CD4-positive, alpha-beta T cell treated with Interleukin-15 for 4 hours (primary cell): ENCODE results near the gene CDCA8.
"Not testable (repeated sequence)": the region's sequence is repeated elsewhere in the genome, so short reads cannot be mapped to it uniquely, and the experiment has no call there.

Source experiments
- DNase-seq: peaks from one replicate; pipeline ENCODE4 v3.0.0-alpha.2; 2020; ENCODE audit warnings: low spot score

CDCA8 gene

DNA sequence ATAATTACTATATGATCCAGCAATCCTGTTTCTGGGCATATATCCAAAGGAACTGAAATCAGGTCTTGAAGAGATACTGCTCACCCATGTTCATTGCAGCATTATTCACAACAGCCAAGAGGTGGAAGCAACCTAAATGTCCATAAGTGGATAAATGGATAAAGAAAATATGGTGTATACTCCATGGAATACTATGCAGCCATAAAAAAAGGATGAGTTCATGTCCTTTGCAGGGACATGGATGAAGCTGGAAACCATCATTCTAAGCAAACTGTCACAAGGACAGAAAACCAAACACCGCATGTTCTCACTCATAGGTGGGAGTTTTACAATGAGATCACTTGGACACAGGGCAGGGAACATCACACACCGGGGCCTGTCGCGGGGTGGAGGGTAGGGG lies 46.3 kb downstream of the CDCA8 start:
- DNase-seq, result not testable (repeated sequence)

DNA sequence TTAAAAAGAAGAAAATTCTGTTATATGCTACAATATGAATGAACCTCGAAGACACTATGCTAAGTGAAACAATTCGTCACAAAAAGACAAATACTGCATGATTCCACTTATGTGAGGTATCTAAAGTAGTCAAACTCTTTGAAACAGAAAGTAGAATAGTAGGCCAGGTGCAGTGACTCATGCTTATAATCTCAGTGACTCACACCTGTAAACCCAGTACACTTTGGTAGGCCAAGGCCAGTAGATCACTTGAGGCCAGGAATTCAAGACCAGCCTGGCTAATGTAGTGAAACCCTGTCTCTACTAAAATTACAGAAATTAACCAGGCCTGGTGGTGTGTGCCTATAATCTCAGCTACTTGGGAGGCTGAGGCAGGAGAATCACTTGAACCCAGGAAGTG lies 46.9 kb downstream of the CDCA8 start:
- no peak for DNase-seq

DNA sequence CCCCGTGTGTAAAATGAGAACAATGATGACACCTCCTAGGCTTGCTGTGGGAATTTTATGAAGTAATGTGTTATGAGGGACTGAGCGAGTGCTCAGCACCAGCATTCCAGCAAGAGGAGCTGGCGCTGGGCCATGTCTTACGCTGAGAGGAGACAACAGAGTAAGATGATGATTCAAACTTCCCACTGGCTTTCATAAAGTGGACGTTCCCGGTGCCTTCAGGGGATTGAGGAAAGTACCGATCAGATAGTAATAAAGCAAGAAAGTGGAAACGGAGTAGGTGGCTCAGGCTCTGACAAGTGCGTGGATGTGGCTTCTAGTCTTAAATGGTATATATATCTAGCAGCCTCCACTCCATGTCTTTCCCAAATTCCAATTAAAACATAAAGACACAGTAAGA lies 48.8 kb downstream of the CDCA8 start:
- no peak for DNase-seq

DNA sequence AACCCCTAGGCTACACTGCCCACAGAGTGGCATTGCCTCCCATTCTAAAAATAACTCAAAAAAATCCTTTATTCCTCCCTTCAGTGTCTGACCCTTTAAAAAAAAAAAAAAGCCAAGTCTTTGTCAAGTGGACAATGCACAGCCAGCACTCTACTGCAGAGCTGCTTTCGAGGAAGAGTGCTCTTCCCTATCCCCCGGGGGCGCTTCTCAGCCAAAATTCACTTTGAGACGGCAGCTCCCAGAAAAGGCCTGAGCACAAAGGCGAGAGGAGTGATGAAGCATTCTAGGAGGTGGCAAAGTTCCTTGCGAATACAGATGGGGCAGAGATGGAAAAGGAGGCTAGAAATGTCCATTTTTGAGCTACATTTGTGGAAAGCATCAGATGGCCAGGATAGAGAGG lies 49.3 kb downstream of the CDCA8 start:
- DNase-seq, result no peak

DNA sequence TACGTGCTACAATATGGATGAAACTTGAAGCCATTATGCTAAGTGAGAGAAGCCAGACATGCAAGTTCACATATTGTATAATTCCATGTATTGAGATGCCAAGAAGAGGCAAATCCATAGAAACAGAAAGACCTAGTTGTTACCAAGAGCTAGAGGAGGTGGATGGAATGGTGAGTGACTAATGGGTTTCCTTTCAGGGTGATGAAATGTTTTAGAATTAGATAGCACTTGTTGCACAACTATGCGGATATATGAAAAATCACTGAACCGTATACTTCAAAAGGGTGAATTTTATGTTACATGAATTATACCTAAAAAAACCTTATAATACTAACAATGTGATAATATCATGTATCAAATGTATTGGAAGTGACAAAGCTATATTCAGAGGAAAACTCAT lies 54.5 kb downstream of the CDCA8 start:
- no peak for DNase-seq

DNA sequence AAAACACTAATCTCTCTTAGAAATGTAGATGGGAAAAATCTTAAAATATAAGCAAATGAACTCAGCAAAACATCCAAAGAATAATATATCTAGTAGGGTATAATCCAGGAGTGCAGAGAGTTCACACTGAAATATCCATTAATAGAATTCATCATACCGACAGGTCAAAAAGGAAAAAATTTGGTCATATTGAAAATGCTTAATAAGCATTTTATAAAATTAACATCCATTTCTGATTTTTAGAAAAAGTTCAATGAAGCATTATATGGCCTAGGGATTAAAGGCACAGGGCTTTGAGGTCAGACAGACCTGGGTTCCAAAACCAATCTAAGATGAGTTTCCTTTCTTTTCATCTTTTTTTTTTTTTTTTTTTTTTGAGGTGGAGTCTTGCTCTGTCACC lies 56.2 kb downstream of the CDCA8 start:
- no peak for DNase-seq

DNA sequence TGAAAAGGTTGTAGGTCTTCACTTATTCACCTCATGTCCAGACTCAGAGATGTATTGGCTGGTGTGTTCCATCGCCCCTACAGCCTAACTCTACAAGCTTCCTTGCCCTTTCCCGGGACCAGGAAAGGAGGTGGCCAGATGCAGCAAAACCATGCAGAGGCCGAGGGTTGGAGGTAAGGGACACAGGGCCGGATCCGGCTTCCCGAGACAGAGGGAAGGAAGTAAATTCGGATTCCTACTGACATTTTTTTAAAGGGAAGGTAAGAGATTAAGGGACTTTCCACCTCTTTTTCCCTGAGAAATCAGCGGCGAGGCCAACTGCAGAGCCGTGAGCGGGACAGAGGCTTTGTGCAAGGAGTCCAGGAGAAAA lies 59.9 kb downstream of the CDCA8 start:
- no peak for DNase-seq

DNA sequence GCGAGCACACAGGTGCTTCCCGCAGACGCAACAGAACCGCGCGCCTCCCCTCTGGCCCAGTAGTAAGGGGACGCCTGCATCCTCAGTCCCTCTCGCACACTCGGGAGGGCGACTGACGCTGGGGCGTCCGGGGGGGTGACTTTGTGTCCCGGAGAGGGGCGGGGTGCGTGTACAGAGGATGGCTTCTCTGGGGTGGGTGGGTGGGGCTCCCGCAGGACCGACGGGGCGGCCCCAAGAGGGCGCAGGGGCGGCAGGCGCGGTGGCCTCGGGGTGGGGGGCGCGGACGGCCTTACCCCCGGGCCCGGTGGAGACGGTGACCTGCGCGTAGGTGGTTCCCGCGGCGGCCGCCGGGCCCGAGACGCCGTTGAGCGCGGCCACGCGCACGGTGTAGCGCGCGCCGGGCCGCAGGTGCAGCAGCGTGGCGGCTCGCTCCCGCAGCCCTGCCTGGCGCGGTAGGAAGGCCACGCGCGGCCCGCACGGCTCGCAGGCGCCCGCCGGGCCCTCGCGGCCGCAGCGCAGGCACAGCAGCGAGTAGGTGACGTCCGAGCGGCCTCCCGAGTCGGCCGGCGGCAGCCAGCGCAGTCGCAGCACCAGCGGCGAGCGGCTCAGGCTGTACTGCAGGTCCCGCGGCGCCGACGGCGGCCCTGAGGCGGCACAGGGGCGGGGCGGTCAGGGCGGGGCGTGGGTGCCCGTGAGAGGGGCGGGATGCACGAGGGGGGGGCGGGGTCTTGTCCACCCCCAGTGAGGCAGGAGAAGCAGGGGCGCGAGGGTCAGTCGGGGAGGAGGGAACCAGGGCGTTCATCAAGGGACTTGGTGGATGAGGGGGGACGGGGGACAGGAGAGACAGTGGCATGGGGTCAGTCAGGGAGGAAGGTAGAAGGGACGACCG lies 60.5 kb downstream of the CDCA8 start:
- DNase-seq, result no peak

DNA sequence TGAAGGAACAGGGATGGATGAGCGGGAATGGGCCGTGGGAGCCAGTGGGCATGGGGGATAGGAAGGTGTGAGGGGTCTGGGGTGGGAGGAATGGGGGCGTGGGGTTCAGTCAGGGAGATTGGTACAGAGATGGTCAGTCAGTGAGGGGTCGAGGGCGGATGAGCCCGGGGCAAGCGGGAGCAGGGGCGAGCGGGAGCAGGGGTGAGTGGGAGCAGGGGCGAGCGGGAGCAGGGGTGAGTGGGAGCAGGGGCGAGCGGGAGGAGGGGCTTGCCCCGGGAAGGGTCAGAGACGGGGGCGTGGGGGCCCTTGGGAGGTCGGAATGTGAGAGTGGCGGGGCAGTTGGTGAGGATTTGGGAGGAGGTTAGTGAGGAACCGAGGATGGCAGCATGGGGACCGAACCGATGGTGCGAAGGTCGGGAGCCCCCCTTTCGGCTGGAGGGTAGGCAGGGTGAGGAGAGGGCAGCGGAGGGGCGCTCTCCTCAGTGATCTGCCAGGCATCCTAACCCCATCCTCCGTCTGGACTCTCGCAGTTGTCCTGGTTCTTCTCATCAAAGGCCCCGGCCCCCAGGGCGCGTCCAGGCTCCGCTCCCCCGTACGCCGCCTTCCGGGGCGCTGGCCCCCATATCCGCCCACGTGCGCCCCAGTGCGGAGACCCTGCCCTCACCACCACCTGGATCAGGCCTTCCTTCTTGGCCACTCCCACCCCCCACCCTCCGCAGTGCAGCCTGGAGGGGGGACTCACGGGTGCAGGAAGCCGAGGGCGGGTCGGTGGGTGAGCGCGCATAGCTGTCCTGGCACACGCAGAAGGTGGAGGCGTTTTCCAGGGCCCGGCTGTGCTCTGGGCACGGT lies 61.4 kb downstream of the CDCA8 start:
- DNase-seq, result no peak

DNA sequence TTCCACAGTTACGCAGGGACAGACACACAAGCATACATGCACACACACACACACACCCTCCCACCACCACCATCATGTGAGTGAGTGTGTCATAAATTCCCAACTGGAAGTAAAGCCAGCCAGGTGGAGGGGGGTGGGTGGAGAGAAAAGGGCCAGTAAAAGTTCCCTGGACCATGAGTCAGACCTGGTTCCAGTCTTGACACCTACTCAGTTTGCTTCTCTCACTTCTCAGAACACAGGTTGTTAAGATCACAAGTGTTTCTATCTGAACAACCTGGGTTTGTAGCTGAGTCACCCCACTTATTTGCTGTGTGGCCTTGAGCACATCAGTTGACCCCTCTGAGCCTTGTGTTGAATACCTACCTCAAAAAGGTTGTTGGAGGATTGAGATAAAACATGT lies 63.0 kb downstream of the CDCA8 start:
- DNase-seq, result no peak

DNA sequence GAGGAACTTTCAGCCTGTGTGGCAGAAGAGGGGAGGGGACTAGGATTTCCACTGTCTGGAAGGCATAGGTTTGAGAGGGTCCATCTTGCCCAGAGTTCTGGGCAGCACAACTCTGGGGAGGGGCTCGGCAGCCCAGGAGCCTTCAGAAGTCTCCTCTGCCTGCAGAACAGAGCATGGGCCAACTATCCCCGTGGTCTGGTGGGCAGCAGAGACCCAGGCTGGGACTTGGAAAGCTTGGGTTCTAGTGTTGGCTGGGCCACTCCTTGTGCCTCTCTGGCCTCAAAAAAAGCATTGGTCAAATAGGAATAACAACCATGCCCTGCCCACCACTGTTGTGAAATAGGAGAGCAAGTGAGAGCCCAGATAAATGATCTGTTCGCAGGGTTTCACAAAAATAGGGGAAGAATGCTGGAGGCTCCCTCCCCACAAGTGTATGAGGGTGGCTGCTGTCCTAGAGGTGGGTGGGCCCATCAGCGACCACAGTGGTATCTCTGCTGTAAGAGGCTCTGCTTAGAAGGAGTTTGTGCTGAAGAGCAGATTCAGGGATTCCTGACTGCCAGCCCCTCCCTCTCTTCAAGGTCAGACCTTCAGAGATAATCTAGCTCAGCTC lies 63.7 kb downstream of the CDCA8 start:
- DNase-seq, result no peak
